ENCODE measurements around the gene AQP2. TPM values are rescaled to one million over a fixed set of nuclear protein-coding genes. Genes with fewer than 3 reads are reported as not detected.

The AQP2 gene
- total RNA-seq, 1 donor from 2014 or later: not detected

DNA sequence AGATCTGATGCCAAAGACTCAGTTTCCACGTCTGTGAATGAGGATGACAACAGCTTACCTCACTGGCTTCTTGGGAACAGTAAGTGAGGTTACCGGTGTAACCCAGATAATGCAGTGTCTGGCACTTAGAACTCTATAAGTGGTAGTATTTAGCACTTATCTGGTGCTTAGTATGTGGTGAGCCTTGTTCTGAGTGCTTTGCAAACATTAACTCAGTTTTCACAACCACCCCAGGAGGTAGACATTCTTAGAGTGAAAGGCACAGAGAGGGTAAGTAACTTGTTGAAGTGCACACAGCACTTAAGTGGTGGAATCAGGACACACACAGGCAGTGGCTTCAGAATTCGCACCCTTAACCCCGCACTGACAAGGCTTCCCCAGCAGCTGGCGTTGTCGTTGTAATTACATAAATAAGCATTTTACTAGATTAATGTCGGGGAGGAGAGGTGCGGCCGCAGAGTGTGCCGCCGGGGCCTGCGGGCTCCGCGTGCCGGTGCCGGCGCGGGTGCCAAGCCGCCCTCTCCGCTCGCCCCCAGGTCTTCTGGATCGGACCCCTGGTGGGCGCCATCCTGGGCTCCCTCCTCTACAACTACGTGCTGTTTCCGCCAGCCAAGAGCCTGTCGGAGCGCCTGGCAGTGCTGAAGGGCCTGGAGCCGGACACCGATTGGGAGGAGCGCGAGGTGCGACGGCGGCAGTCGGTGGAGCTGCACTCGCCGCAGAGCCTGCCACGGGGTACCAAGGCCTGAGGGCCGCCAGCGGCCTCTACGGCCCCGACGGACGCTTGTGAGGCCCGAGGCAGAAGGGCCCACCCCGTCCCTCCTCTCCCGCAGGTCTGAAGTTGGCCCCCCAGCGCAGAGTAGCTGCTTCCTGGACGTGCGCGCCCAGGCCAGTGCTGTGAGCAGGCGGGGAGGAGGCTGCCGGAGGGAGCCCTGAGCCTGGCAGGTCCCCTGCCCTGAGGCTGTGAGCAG lies 4.6 kb downstream of the AQP2 start:
- TF ChIP-seq, protein P1, sequence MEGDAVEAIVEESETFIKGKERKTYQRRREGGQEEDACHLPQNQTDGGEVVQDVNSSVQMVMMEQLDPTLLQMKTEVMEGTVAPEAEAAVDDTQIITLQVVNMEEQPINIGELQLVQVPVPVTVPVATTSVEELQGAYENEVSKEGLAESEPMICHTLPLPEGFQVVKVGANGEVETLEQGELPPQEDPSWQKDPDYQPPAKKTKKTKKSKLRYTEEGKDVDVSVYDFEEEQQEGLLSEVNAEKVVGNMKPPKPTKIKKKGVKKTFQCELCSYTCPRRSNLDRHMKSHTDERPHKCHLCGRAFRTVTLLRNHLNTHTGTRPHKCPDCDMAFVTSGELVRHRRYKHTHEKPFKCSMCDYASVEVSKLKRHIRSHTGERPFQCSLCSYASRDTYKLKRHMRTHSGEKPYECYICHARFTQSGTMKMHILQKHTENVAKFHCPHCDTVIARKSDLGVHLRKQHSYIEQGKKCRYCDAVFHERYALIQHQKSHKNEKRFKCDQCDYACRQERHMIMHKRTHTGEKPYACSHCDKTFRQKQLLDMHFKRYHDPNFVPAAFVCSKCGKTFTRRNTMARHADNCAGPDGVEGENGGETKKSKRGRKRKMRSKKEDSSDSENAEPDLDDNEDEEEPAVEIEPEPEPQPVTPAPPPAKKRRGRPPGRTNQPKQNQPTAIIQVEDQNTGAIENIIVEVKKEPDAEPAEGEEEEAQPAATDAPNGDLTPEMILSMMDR (IDR thresholded peaks at IDR 0.05): no peak
- H3K27me3 Mint-ChIP-seq (ENCODE audit: low read depth): peaks cover 2% of the 10 kb centered on the region
- no peak overlapping the region for H3K27ac Mint-ChIP-seq (ENCODE audit: unreplicated experiment)
- no peak overlapping the region for H3K4me3 Mint-ChIP-seq (ENCODE audit: unreplicated experiment)
- H3K9me3 Mint-ChIP-seq (ENCODE audit: low read depth): no peaks in the 10 kb centered on the region
- H3K36me3 Mint-ChIP-seq (ENCODE audit: low read depth): no peaks in the 10 kb centered on the region
- peak; percentile 86 for DNase-seq (ENCODE audit: low spot score)
- H3K4me1 Mint-ChIP-seq (ENCODE audit: low read depth): peaks cover 10% of the 10 kb centered on the region

DNA sequence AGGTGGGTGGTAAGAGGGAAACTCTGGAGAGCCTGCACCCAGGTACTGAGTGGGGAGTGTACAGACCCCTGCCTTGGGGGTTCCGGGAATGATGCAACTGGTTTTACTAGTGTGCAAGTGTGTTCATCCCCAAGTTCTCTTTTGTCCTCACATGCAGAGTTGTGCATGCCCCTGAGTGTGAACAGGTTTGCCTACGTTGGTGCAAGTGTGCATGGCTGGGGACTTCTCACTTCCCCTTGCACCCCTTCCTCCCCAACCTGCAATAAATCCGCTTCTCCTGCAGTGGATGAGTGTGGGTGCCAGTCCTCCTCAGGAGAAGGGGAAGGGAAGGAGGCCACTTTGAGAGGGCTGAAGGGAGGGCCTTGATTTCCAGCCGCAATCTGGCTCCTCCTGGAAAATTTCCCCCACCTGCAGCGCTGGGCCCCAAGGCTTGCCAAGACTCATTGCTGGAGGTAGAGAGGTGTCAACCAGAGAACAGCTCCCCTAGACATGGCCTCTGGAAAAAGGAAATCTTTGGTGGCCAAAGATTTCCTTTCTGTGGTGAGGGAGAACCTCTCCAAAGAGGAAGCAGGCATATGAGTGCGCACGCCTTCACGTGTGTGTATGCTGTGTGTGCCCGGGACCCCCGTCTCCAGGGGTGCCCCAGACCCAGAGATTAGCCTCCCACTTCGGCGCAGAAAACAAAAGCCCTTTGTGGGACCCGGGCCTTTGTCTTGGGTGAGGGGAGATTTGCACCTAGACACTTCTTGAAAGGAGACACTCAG lies 5.5 kb downstream of the AQP2 start:
- peak; percentile 66 for DNase-seq (ENCODE audit: low spot score)
- TF ChIP-seq, protein P1 (IDR thresholded peaks at IDR 0.05): no peak
- H3K4me3 Mint-ChIP-seq (ENCODE audit: unreplicated experiment): no peak overlapping the region
- no peak overlapping the region for H3K27ac Mint-ChIP-seq (ENCODE audit: unreplicated experiment)
- H3K4me1 Mint-ChIP-seq (ENCODE audit: low read depth): peaks cover 17% of the 10 kb centered on the region
- no peaks in the 10 kb centered on the region for H3K9me3 Mint-ChIP-seq (ENCODE audit: low read depth)
- H3K36me3 Mint-ChIP-seq (ENCODE audit: low read depth): no peaks in the 10 kb centered on the region
- peaks cover 7% of the 10 kb centered on the region for H3K27me3 Mint-ChIP-seq (ENCODE audit: low read depth)

DNA sequence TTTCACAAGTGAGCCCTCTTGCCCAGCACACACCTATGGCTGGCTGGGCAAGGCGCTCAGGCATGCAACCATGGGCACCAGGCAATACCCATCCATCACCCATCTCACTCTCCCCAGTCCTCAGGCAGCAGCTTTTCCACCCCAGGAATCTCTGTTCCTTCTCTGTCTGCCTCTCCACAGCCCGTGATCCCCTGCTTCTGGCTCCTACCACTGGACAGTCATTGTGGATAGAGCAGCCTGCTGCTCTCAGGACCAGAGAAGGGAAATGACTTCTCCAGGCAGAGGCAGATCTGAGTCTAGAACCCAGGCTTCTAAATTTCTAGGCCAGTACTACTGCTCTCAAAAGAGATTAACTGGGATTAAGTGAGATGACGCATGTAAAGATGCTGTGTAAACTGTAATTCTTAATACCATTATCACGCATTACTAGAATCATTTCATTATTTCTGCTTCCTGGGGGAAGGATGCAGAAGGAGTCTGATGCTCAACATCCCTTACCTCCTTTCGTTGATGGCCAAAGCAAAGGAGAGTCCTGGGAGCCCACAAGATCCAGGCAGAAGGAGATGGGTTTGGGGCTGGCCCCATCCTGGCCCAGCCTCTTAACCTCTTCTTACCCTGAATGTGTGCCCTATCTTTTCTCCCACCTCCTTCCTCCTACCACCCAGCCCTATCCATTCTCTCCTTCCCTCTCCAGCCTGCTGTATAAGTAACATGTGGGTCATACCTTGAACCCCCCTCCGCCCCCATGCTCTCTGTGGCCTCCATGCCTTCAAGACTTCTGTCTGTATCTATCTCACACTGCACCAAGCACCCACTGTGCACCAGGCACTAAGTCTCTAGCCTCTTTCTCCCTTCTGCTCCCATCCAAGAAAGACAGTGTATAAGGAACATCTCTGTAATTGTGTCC lies 6.4 kb downstream of the AQP2 start:
- Mint-ChIP-seq H3K4me3 (ENCODE audit: unreplicated experiment) (no peak overlapping the region), H3K9me3 (ENCODE audit: low read depth) (no peaks in the 10 kb centered on the region), H3K36me3 (ENCODE audit: low read depth) (no peaks in the 10 kb centered on the region), H3K4me1 (ENCODE audit: low read depth) (peaks cover 17% of the 10 kb centered on the region), H3K27me3 (ENCODE audit: low read depth) (peaks cover 7% of the 10 kb centered on the region), H3K27ac (ENCODE audit: unreplicated experiment) (no peak overlapping the region)
- TF ChIP-seq, protein P1 (IDR thresholded peaks at IDR 0.05): no peak
- DNase-seq (ENCODE audit: low spot score): peak; percentile 20

DNA sequence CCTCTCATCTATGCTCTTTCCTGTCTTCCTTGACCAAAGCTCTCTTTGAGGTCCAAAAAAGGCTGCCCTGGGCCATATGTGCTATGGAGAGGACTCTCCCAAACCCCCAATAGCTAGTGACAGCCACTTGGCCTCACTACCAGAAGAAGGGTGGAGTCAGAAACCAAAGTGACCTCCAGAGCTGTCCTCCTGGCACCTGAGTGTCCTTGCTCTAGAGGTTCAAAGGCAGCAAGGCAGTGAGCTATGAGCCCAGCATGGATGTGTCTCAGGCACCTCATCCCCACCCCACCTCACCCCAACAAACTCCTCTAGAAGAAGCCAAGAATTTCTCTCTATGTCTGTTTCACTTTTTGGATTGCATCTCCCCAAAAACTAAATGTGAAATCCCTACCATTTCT lies 7.0 kb downstream of the AQP2 start:
- TF ChIP-seq, protein P1 (IDR thresholded peaks at IDR 0.05): no peak
- H3K36me3 Mint-ChIP-seq (ENCODE audit: low read depth): no peaks in the 10 kb centered on the region
- H3K27me3 Mint-ChIP-seq (ENCODE audit: low read depth): peaks cover 7% of the 10 kb centered on the region
- H3K27ac Mint-ChIP-seq (ENCODE audit: unreplicated experiment): no peak overlapping the region
- peak; percentile 8 for DNase-seq (ENCODE audit: low spot score)
- no peak overlapping the region for H3K4me3 Mint-ChIP-seq (ENCODE audit: unreplicated experiment)
- peaks cover 19% of the 10 kb centered on the region for H3K4me1 Mint-ChIP-seq (ENCODE audit: low read depth)
- no peaks in the 10 kb centered on the region for H3K9me3 Mint-ChIP-seq (ENCODE audit: low read depth)
